ENCODE measurements around the gene CRADD. TPM values are rescaled to one million over a fixed set of nuclear protein-coding genes. Genes with fewer than 3 reads are reported as not detected.
"Not testable (repeated sequence)": the region's sequence is repeated elsewhere in the genome, so short reads cannot be mapped to it uniquely, and the experiment has no call there.

Gene CRADD
- total and polyA plus RNA-seq, 5 experiments from 2014 or later, result 9.9 to 13.7 (median 13.0) TPM

GRCh38 chr12:93777254-93777653 is 100.1 kb downstream of the CRADD start:
- Mint-ChIP-seq H3K4me3 (no peak overlapping the region), H3K4me1 (peaks cover 11 to 31% (median 14%) of the 10 kb centered on the region in 4 donors), H3K27ac (peak overlapping the region in 2 of 10 donors; percentile 21 to 56), H3K27me3 (no peaks in the 10 kb centered on the region), H3K36me3 (peaks cover 4 to 9% (median 5%) of the 10 kb centered on the region in 3 donors), H3K9me3 (peaks cover 0 to 4% (median 0%) of the 10 kb centered on the region in 9 donors)
- POLR2A ChIA-PET, result no interaction called here
- no peak for ATAC-seq
- no peak for DNase-seq

GRCh38 chr12:93778306-93778705 is 101.1 kb downstream of the CRADD start:
- no peak for DNase-seq
- Mint-ChIP-seq H3K4me1 (peaks cover 6 to 23% (median 9%) of the 10 kb centered on the region in 4 donors), H3K36me3 (peaks cover 2 to 6% (median 4%) of the 10 kb centered on the region in 3 donors), H3K27ac (no peak overlapping the region), H3K4me3 (no peak overlapping the region), H3K9me3 (peaks cover 0 to 2% (median 0%) of the 10 kb centered on the region in 9 donors), H3K27me3 (no peaks in the 10 kb centered on the region)
- POLR2A ChIA-PET, result no interaction called here
- ATAC-seq, result no peak

- DNase-seq (no peak), ATAC-seq (no peak)
- Mint-ChIP-seq H3K27ac (no peak overlapping the region), H3K27me3 (no peaks in the 10 kb centered on the region), H3K4me1 (peaks cover 4 to 23% (median 9%) of the 10 kb centered on the region in 4 donors), H3K4me3 (no peak overlapping the region), H3K9me3 (peaks cover 0 to 2% (median 0%) of the 10 kb centered on the region in 9 donors), H3K36me3 (peaks cover 0 to 3% (median 2%) of the 10 kb centered on the region in 3 donors)
- POLR2A ChIA-PET, result no interaction called here
Observed at GRCh38 chr12:93778766-93779165, 101.6 kb downstream of the CRADD start.

- Mint-ChIP-seq H3K4me3 (no peak overlapping the region), H3K4me1 (peaks cover 12 to 35% (median 23%) of the 10 kb centered on the region in 4 donors), H3K27me3 (no peaks in the 10 kb centered on the region), H3K9me3 (peaks cover 0 to 2% (median 0%) of the 10 kb centered on the region in 9 donors), H3K36me3 (peaks cover 0 to 3% (median 0%) of the 10 kb centered on the region in 3 donors), H3K27ac (no peak overlapping the region)
- POLR2A ChIA-PET, result no interaction called here
- ATAC-seq (no peak), DNase-seq (no peak)
Observed at GRCh38 chr12:93780101-93780641, 103.0 kb downstream of the CRADD start.

GRCh38 chr12:93780886-93781285 is 103.7 kb downstream of the CRADD start:
- H3K4me1 Mint-ChIP-seq, result peaks cover 15 to 40% (median 29%) of the 10 kb centered on the region in 4 donors
- H3K9me3 Mint-ChIP-seq, H3K36me3 Mint-ChIP-seq, H3K27me3 Mint-ChIP-seq, POLR2A ChIA-PET, H3K4me3 Mint-ChIP-seq: not testable (repeated sequence)
- ATAC-seq, result peak; percentile 35 to 43
- DNase-seq, result peak in 1 of 10 donors; percentile 19
- H3K27ac Mint-ChIP-seq, result peak overlapping the region in 1 of 10 donors; percentile 53

GRCh38 chr12:93781961-93782360 is 104.8 kb downstream of the CRADD start:
- not testable (repeated sequence) for DNase-seq, H3K9me3 Mint-ChIP-seq, H3K27ac Mint-ChIP-seq, H3K36me3 Mint-ChIP-seq, H3K27me3 Mint-ChIP-seq, ATAC-seq, H3K4me3 Mint-ChIP-seq
- H3K4me1 Mint-ChIP-seq, result peaks cover 14 to 42% (median 29%) of the 10 kb centered on the region in 4 donors
- POLR2A ChIA-PET, result interaction anchor here (0.7 kb wide), 1 partner anchor 606 kb away, joined by 6 read pairs; no protein-coding TSS in a partner anchor

- ATAC-seq, result no peak
- no peak for DNase-seq
- Mint-ChIP-seq H3K4me1 (peaks cover 14 to 44% (median 32%) of the 10 kb centered on the region in 4 donors), H3K27ac (no peak overlapping the region), H3K9me3 (peaks cover 0 to 2% (median 0%) of the 10 kb centered on the region in 9 donors), H3K36me3 (peaks cover 0 to 4% (median 0%) of the 10 kb centered on the region in 3 donors), H3K4me3 (no peak overlapping the region), H3K27me3 (no peaks in the 10 kb centered on the region)
- POLR2A ChIA-PET, result no interaction called here
Observed at GRCh38 chr12:93782853-93783252, 105.7 kb downstream of the CRADD start.

GRCh38 chr12:93783832-93784231 is 106.7 kb downstream of the CRADD start:
- POLR2A ChIA-PET, result no interaction called here
- ATAC-seq, result peak; percentile 71 to 86
- peaks cover 0 to 6% (median 0%) of the 10 kb centered on the region in 3 donors for H3K36me3 Mint-ChIP-seq

GRCh38 chr12:93784339-93785086 is 107.3 kb downstream of the CRADD start:
- H3K27ac Mint-ChIP-seq, result peak overlapping the region; percentile 49 to 91 (median 80)
- peak overlapping the region; percentile 39 to 77 (median 60) for H3K4me3 Mint-ChIP-seq

More at GRCh38 chr12:93783832-93784231, 106.7 kb downstream of the CRADD start:
- H3K4me3 Mint-ChIP-seq, result peak overlapping the region; percentile 27 to 77 (median 58)
- peaks cover 18 to 51% (median 42%) of the 10 kb centered on the region in 4 donors for H3K4me1 Mint-ChIP-seq
- H3K9me3 Mint-ChIP-seq, result peaks cover 0 to 3% (median 0%) of the 10 kb centered on the region in 9 donors
- H3K27ac Mint-ChIP-seq, result peak overlapping the region; percentile 49 to 91 (median 76)
- H3K27me3 Mint-ChIP-seq, result no peaks in the 10 kb centered on the region
- DNase-seq, result peak; percentile 7 to 66 (median 36)

GRCh38 chr12:93785249-93786010 is 108.3 kb downstream of the CRADD start:
- DNase-seq, result no peak
- peak overlapping the region in 5 of 10 donors; percentile 14 to 60 (median 38) for H3K4me3 Mint-ChIP-seq
- ATAC-seq, result peak; percentile 24 to 41

More at GRCh38 chr12:93784339-93785086, 107.3 kb downstream of the CRADD start:
- DNase-seq, result peak in 5 of 10 donors; percentile 19 to 46 (median 21)
- POLR2A ChIA-PET, result no interaction called here
- Mint-ChIP-seq H3K9me3 (peaks cover 0 to 3% (median 0%) of the 10 kb centered on the region in 9 donors), H3K36me3 (peaks cover 0 to 6% (median 0%) of the 10 kb centered on the region in 3 donors), H3K4me1 (peaks cover 23 to 58% (median 49%) of the 10 kb centered on the region in 4 donors), H3K27me3 (no peaks in the 10 kb centered on the region)
- peak; percentile 69 to 75 for ATAC-seq

GRCh38 chr12:93786656-93787397 is 109.7 kb downstream of the CRADD start:
- no peak for DNase-seq
- Mint-ChIP-seq H3K36me3 (peaks cover 0 to 3% (median 0%) of the 10 kb centered on the region in 3 donors), H3K27ac (peak overlapping the region in 1 of 10 donors; percentile 8), H3K4me3 (no peak overlapping the region), H3K9me3 (peaks cover 0 to 3% (median 0%) of the 10 kb centered on the region in 9 donors), H3K4me1 (peaks cover 20 to 63% (median 46%) of the 10 kb centered on the region in 4 donors), H3K27me3 (no peaks in the 10 kb centered on the region)
- ATAC-seq, result no peak
- POLR2A ChIA-PET, result no interaction called here

More at GRCh38 chr12:93785249-93786010, 108.3 kb downstream of the CRADD start:
- Mint-ChIP-seq H3K36me3 (peaks cover 0 to 6% (median 0%) of the 10 kb centered on the region in 3 donors), H3K4me1 (peaks cover 23 to 65% (median 53%) of the 10 kb centered on the region in 4 donors), H3K27ac (peak overlapping the region in 7 of 10 donors; percentile 27 to 88 (median 77)), H3K27me3 (no peaks in the 10 kb centered on the region), H3K9me3 (peaks cover 0 to 3% (median 0%) of the 10 kb centered on the region in 9 donors)
- POLR2A ChIA-PET, result no interaction called here

GRCh38 chr12:93788853-93789252 is 111.7 kb downstream of the CRADD start:
- H3K36me3 Mint-ChIP-seq, result peaks cover 0 to 3% (median 0%) of the 10 kb centered on the region in 3 donors
- H3K27ac Mint-ChIP-seq, result peak overlapping the region in 4 of 10 donors; percentile 3 to 45 (median 24)
- peaks cover 20 to 58% (median 43%) of the 10 kb centered on the region in 4 donors for H3K4me1 Mint-ChIP-seq
- peak overlapping the region in 5 of 10 donors; percentile 26 to 54 (median 38) for H3K4me3 Mint-ChIP-seq
- POLR2A ChIA-PET, result no interaction called here
- no peak for DNase-seq
- peaks cover 0 to 3% (median 0%) of the 10 kb centered on the region in 9 donors for H3K9me3 Mint-ChIP-seq
- no peaks in the 10 kb centered on the region for H3K27me3 Mint-ChIP-seq
- no peak for ATAC-seq
